Measurements from ENCODE around the gene NFIA.
"Not testable (repeated sequence)": the region's sequence is repeated elsewhere in the genome, so short reads cannot be mapped to it uniquely, and the experiment has no call there.

The NFIA gene

DNA sequence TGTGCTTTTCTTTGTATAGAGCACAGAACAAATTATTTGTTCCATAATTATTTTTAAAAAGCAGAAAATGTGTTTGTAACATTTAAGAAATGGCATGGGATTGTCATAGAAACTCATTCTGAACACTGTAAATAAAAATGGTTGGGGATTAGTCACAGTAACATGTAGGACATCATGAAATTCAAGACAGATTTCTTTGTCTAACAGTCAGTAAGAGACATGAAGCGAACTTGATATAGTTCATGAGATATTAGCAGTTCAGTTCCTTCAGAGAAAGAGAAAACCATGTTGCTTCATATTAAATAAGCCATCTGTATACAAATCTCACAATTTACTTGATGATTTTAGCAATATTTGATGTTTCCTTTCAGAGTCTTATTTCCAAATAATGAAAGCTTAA lies 19.7 kb downstream of the NFIA start:
- DNase-seq (ENCODE audit: low read depth): no peak

DNA sequence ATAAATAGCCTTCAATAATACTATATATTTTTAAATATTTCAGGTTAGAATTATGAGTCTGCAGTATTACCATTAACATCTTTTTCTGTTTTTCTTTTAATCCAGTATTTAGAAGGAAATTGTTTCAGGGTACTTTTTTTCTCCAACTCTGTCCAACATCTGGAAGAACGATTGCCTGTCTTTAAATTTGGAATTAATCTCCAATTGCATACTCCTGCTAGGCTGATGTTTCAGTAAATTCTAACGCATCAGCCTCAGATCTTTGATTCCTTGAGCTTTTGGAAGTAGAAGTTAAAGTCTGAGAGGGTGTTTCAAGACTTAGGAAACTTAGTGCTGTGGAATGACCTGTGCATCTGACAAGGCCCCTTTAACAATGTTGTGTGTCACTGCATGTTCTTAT lies 20.3 kb downstream of the NFIA start:
- DNase-seq (ENCODE audit: low read depth): no peak

DNA sequence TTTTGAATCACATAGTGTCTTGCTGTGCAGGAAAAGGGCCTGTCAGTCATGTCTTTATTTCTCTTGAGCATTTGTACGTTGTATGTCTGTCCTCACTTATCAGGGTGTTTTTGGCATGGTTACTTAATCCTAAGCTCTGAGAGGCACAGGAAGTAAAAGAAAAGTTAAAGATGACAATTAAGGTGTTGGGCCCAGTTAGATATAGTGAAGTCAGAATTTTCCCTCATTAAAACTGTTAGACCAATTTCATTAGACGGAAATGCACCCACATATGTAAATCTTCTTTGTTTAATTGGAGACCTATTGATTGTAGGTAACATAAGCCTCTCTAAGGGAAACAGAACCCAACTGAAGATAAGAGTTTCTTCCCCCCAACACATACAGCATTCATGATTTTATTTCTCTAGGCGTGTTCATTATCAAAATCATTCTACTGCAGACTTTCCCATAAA lies 21.9 kb downstream of the NFIA start:
- DNase-seq (ENCODE audit: low read depth): no peak

DNA sequence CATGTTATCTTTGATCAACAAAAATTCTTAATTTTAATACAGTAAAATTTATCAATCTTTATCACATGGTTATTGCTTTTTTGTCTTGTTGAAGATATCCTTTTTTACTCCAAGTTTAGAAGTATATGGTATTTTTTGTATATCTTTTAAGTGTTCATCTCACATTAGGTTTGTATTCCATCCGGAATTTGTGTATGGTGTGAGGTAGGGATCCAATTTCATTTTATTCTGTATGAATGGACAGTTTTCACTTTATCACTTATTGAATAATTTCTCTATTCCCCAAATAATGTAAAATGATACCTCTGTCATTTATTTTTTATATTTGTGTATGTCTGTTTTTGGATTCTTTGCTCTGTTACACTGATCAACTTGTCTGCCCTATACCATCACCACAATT lies 25.3 kb downstream of the NFIA start:
- DNase-seq (ENCODE audit: low read depth): no peak

DNA sequence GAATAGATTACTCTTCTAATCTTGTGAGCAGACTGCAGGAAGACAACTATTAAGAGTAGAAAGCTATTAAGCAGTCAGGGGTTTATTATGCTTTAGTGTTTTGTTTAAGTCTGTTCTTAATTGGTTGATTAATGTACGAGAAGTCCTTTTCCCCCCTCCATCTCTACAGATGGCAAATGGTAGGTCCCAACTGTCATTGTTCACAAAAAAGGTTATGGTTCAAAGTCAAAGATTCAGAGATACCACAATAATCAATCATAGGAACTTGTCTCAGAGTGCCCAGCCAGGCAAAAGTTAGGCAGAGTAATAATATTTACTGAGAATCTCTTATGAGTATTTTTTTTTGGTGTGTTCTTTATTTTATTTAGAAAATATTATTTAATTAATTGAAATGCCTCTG lies 26.8 kb downstream of the NFIA start:
- DNase-seq (ENCODE audit: low read depth): no peak

DNA sequence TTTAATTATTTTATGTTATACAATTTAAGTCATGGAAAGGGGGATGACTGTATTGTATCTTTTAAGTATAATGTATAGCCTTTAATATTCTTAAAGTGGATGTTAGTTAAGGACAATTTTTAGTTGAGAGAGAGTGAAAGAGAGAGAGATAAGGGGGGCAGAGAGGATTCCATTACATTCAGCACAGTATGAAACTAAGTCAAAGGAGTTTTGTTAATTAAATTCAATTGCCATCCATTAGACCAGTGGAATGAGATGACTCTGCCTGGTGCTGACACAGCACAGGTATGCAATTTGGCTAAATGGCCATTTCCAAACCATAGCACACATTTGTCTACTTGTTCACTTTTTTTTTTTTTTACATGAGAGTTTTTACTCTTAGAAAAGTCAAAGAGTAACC lies 27.5 kb downstream of the NFIA start:
- DNase-seq (ENCODE audit: low read depth): no peak

DNA sequence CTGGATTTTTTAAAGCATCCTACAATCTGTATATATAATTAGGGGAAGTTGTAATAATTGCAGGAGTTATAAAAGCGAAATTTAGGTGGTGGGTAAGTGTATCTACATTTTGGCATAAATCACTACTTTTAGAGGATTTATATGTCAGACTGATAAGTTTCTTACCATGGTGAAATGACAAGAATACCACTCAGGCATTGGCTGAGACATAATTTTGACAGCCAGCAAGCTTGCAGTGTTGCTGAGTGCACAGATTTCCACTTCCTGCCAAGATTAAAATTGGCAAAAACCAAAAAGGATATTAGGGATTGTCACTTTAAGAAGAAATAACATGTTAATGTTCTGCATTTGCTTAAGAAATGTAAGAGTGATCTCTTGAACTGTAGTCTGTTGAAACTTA lies 28.2 kb downstream of the NFIA start:
- no peak for DNase-seq (ENCODE audit: low read depth)

DNA sequence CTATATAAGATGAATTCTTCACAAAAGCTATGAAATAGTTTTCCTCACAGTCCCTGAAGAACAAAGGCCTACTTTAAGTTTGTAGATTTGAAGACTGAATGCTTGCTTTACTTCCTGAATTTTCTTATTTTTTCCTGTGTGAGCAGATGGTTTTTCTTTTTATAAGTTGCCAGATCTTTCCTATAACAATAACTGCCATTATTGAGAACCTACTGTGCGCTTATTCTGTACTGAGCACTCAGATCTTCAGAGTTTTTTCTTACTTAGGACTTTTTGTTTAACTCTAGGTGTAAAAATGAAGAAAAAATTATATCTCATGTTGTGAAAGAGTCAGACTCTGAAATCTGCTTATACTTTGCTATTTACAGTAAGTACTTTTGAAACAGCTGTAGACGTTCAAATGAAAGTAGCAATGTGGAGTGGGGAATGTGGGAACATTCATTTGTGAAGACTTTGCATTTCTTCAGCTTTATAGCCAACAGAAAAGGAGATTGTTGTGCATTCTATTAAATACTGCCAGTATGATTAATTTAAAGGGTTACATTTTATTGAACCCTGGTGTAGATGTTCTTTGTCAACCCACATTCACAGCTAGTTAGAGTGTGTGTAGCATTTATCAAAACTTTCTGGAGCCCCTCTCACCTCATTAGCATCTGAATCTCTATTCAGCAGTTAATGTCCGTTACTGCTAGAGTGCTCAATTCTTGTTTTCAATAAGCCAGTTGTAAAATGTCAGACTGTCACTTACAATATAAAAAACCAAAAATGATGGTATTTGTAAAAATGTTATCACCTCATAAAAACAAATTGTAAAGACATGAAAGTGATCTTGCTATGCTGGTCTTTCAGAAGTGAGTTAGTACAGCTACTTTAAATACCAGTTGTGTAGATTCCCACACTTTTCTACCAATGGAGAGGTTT lies 29.0 kb downstream of the NFIA start:
- no peak for DNase-seq (ENCODE audit: low read depth)

DNA sequence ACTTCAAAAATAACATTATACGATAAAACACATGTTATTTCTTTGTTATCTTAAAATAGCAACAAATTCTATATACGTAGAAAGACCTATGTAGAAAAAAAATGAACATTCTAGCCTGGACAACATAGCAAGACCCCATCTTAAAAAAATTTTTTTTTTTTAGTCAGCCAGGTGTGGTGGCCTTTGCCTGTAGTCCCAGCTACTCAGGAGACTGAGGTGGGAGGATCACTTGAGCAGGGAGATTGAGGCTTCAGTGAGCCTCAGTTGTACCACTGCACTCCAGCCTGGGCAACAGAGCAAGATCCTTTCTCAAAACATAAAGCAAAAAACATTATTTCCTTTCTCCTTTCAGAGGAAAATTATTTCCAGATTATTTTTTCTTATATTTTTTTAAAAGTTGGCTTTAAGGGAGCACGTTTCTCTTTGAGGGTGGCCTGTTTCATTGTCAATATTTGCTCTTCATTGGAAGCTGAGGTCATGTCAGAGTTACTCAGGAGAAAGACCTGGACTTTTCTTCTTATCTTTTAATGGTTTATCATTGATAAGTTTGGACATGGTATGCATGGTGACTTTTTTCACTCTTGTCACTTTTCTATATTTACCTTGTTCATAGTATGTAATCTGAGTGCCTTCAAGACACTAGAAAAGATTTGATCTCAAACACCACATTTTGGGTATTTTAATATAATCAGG lies 32.0 kb downstream of the NFIA start:
- no peak for DNase-seq (ENCODE audit: low read depth)

DNA sequence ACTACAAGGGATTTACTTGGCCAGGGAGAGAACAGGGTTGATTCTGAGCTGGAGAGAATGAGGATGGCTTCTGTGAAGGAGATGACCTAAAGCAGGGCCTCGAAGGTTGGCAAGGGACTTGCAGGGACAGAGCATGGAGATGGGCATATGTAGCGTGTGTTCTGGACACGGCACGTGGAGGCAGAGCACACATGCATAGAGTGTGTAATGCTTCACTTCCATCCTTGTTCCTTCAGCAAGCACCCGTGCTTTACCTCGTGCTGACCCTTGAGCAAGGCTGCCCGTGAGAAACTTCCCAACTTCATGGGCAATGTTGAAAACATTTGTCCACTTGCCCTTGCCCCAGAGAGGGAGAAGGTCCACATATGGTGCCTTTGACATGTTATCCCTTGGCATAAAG lies 33.1 kb downstream of the NFIA start:
- DNase-seq (ENCODE audit: low read depth): no peak

DNA sequence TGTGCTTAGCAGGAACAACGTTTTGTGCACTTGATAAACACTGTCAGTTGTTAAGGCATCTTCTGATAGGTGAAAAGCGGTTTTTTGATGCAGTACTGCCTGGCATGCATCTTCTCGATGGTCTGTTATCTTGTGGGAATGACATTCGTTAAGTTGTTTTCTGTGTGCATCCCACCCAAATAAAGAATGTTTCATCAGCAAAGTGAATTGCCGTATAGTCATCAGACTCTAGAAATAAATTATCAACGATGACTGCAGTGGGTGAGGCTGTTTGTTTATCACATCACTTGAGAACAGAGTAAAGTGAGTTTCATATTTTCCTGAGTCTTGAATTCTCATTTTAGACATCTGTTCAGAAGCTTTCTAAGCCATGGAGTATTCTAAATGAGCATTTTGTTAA lies 34.1 kb downstream of the NFIA start:
- DNase-seq (ENCODE audit: low read depth): no peak

DNA sequence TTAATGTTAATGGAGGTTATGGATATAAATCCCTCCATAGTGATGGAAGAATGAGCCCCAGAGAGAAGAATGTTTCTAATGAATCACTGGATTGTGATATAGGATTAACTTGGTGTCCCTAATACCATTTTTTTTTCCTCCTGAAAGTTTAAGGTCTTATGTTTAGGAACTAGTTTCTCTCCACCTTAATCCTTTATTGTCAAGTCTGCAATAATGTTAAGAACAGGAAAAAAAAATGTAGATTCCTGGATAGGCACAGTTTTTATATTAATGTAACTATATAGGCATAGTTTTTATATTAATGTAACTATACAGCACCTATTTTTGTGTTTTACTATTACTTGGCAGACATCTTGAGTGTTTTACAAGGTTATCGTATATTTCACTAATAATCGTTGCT lies 34.9 kb downstream of the NFIA start:
- no peak for DNase-seq (ENCODE audit: low read depth)

DNA sequence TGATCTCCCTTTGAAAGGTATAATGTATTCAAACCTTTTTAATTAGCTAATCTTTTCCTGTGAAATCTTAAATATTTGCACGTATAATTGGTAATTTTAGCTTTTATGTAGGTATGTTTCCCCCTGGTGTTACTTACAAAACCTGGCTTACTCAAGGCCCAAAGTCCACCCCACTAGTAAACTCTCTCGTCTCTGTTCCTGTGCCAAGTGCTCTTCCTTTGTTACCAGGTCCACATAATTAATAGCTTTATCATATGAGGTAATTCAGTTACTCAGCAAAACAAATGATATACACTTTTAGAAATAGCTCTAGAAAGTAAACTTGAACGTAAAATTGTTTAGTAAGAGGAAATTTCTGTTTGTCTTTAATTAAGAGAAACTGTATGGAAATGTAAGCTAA lies 36.7 kb downstream of the NFIA start:
- DNase-seq (ENCODE audit: low read depth): no peak

DNA sequence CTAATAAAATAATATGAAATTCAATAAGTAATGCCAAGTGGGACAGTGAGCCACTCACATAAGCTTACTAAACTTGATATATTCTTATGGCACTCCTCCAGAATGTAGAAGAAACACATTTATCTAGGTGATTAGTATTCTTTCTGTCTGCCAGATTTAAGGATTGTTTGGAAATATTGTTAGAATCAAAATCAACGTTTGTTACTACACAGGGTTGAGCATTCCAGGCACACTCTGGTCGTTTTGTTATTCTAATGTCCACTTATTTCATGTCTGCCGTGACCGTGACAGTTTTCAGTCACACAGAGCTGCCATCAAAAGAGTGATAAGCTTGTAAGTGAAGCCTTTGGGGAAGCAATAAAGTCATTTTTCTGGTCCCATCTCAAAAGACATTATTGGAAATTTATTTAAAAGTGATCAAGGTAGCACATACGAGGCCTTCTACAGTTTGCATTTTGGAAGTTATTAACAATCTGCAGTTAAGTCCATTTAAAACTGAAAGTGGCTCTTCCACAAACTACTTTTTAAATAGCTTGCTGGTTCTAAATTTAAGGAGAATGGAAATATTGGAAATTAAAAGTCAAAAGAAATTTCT lies 38.0 kb downstream of the NFIA start:
- no peak for DNase-seq (ENCODE audit: low read depth)

DNA sequence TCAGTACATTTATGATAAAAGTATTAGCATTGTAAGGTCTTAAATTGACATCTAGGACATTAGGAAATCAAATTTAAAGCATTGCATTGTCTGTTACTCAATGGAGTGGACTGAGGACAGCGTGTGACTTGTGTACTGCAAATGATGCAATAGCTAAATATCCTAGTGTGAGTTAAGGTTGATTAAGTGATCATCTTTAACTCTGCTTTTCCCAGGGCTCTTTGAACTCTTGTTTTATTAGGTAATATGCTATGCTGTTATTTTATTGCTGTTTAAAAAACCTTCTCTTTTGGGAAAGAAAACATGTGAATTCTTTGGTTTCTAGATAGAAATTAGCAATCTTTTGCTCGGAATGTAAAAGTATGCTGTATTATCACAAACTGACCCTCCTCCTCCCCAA lies 38.6 kb downstream of the NFIA start:
- no peak for DNase-seq (ENCODE audit: low read depth)

DNA sequence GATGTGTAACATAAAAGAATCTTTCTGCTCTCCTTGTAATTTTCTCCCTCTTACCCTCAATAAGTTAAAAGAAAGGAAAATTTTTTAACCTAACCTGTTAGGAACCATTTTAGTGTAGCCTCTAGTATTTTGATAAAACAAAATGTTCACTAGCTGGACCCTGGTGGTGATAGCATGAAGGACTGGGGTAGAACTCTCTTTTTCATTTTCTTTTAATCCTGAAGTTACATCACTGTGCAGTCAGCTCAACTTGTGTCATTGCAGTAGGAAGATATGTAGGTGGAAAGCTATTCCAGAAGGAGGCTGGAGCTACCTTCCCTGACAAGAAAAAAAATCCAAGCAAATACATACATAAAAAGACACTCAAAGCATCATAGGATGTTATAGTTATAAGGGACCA lies 39.3 kb downstream of the NFIA start:
- no peak for DNase-seq (ENCODE audit: low read depth)

DNA sequence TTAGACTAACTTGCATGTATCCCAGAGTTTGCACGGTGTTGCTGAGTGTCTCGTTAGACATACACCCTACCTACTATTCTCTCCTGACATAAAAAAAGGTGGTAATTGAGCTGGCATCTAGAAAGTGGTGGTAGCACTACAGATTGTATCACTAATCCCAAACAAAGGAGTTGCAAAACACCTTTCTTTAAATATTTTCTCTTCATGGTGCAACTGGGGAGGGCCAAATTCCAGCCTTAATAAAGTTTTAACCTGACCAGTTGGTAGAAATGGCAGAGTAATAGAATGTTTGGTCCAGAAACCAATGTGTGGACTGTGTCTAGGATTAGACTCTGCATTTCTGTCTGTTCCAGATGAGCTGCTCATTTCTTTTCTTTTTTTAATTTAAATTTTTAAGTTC lies 40.0 kb downstream of the NFIA start:
- no peak for DNase-seq (ENCODE audit: low read depth)

DNA sequence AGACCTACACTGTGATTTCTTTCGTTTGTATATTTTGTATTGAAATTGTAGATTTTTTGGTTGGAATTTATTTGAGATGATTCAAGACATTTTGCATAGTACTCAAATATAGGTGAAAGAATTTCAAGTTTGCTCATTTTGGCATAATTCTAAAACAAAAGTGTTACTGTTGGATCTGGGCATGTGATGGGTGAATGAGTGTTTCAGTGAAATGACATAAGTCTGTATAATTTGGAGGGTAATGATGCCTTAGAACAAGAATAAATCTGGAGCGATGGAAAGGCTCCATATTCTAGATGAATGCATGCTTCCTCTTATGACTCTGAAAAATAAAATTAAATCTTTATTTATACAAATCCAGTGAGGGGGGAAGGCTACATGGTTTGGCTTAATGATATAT lies 41.0 kb downstream of the NFIA start:
- DNase-seq (ENCODE audit: low read depth): no peak

DNA sequence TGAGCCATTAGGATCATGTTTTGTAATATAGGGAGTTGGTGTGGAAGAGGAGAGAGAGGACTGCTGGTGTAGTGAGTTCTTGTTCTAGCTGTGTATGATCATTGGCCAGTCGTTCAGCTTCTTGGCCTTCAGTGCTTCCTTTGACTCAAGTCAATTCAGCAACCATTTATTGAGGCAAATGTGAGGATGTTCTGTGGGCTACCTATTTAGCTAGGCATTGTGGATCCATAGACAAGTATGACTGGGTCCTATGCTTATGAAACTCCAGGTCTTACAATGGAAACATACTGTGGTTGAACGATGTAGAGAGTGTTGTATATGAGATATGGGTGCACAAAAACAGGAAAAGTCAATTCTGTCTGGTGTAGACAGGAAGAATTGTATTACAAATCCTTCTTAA lies 41.7 kb downstream of the NFIA start:
- DNase-seq (ENCODE audit: low read depth): no peak

DNA sequence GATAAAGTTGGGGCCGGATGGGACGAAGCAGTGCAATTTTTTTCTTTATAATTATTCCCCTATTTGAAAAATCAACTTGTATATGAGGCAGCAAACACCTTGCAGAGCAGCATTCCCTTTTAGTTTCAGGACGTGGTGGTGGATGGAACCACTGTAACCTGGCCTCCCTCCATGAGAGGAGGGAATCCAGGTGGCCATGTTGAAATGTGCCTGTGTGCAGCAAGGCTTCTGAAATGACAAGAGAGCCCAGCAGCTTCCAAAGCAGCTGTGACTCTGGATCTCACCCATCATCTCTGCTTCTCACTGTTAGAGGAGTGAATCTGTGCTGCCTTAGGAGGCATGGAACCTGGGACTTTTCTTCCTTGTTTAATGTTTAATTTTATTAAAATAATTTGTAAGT lies 42.3 kb downstream of the NFIA start:
- no peak for DNase-seq (ENCODE audit: low read depth)

DNA sequence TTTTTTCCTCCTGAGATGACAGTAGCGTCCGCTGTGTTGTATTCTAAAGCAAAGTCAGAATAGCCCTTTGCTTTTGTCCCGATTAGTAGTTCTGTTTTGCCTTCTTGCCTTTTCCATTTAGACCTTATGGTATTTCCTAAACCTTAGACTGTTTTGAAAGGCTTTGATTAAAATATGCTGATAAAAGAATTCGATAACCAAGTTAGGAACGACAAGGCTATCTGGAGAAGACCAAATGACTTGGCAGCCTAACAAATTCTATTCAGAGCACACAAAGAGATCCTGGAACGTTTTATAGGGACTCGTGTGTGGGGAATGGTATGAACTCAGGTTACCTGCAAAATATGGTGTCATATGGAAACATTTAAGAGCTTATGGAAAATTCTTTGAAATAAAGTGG lies 42.9 kb downstream of the NFIA start:
- DNase-seq (ENCODE audit: low read depth): no peak

DNA sequence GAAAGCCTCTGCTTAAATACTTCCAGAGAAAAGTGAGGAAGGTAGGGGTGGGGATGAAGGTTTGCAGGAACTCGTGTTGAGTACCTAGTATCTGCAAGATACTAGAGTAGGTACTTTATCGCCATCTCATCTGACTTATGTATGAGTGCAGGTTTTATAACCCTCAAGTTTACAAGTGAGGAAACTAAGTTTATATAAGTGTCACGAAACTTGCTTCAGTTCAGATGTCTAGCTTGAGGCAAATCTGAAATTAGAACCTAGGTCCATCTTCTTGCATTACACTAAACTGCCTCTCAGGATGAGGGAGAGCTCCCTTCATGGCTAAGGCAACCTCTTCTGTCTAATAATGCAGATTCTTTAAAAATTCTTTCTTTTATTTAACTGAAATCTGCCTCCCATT lies 43.5 kb downstream of the NFIA start:
- no peak for DNase-seq (ENCODE audit: low read depth)

DNA sequence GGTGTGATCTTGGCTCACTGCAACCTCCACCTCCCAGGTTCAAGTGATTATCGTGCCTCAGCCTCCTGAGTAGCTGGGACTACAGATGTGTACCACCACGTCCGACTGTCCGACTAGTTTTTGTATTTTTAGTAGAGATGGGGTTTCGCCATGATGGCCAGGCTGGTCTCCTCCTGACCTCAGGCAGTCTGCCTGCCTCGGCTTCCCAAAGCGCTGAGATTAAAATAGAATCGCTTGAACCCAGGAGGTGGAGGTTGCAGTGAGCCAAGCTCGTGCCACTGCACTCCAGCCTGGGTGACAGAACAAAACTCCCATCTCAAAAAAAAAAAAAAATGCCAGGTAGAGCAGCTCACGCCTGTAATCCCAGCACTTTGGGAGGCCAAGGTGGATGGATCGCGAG lies 44.5 kb downstream of the NFIA start:
- DNase-seq (ENCODE audit: low read depth): not testable (repeated sequence)

Measured in stimulated activated CD4-positive, alpha-beta T cell treated with anti-CD3 and anti-CD28 coated beads, Interleukin-2, amount 100 ng/mL, for 4 hours (primary cell).